Endodermal cell (in vitro differentiated cells): ENCODE data around the gene EVX2. TPM values are rescaled to one million over a fixed set of nuclear protein-coding genes. Genes with fewer than 3 reads are reported as not detected.
A peak's percentile ranks its signal among the peaks of the same experiment; 100 is the strongest.

ENCODE experiments used
- DNase-seq: peaks from one replicate; pipeline ENCODE4 v3.0.0-alpha.2; 2017
- H3K27ac ChIP-seq: 2 replicates; pipeline ENCODE4 v1.5.1; 2013; ENCODE audit warnings: mild to moderate bottlenecking, low read depth, low read length, moderate library complexity
- H3K27me3 ChIP-seq: 2 replicates; pipeline ENCODE4 v1.6.1; 2013; ENCODE audit warnings: mild to moderate bottlenecking, low read length, moderate library complexity; ENCODE audit not compliant: insufficient read depth, control insufficient read depth, poor library complexity, severe bottlenecking
- H3K36me3 ChIP-seq: 2 replicates; pipeline ENCODE4 v1.7.0; 2013; ENCODE audit warnings: mild to moderate bottlenecking, low read length, moderate library complexity; ENCODE audit not compliant: control insufficient read depth, insufficient read depth
- H3K4me1 ChIP-seq: one replicate; pipeline ENCODE4 v1.7.0; 2013; ENCODE audit warnings: low read length; ENCODE audit not compliant: control insufficient read depth, insufficient read depth
- H3K4me3 ChIP-seq: 2 replicates; pipeline ENCODE4 v1.5.1; 2013; ENCODE audit warnings: mild to moderate bottlenecking, low read length, moderate library complexity
- H3K9ac ChIP-seq: 2 replicates; pipeline ENCODE4 v1.6.1; 2013; ENCODE audit warnings: mild to moderate bottlenecking, low read length, moderate library complexity; ENCODE audit not compliant: poor library complexity, severe bottlenecking; ENCODE audit errors: extremely low read depth
- H3K9me3 ChIP-seq: 2 replicates; pipeline ENCODE4 v1.6.1; 2013; ENCODE audit warnings: mild to moderate bottlenecking, low read length, moderate library complexity; ENCODE audit not compliant: control insufficient read depth
- H3K27ac Mint-ChIP-seq: 2 replicates; pipeline ENCODE4 v1.8.0; 2020; ENCODE audit warnings: mixed read lengths
- H3K27me3 Mint-ChIP-seq: 2 replicates; pipeline ENCODE4 v1.8.0; 2021; ENCODE audit warnings: mild to moderate bottlenecking, mixed read lengths; ENCODE audit not compliant: insufficient read depth
- H3K36me3 Mint-ChIP-seq: 2 replicates; pipeline ENCODE4 v1.8.0; 2020; ENCODE audit warnings: low read depth, mixed read lengths
- H3K4me1 Mint-ChIP-seq: 2 replicates; pipeline ENCODE4 v1.8.0; 2020; ENCODE audit warnings: mixed read lengths
- H3K4me3 Mint-ChIP-seq: 2 replicates; pipeline ENCODE4 v1.8.0; 2020; ENCODE audit warnings: mild to moderate bottlenecking, moderate library complexity, mixed read lengths
- H3K9me3 Mint-ChIP-seq: 2 replicates; pipeline ENCODE4 v1.8.0; 2020; ENCODE audit warnings: mild to moderate bottlenecking, mixed read lengths
- CTCF ChIP-seq: fragments of 200-600 bp; sonication (generic); conservative IDR thresholded peaks from 2 replicates; pipeline ENCODE4 v1.5.0; 2021; ENCODE audit warnings: antibody characterized with exemption, mild to moderate bottlenecking
- WGBS, 2 experiments: methylation state at CpG; one replicate each; pipeline versions ENCODE4 v1.1.5 to v1.1.7; 2013; ENCODE audit warnings: missing lambda C conversion rate in 2 of 2, mixed read lengths in 1 of 2; ENCODE audit not compliant: insufficient coverage in 1 of 2, insufficient read length in 1 of 2; 5-methylcytosine and 5-hydroxymethylcytosine counted together
- total RNA-seq, 2 donors: library from RNA; stranded (reverse); fragmentation: NEBNext Ultra II Directional in 1 of 2; extraction: Animal tissue kit (Norgen Biotek cat#: 25700) in 1 of 2; gene quantifications; 2 replicates in 1 of 2; 3 replicates in 1 of 2; pipeline ENCODE4 v1.2.1, GENCODE V29; 2021

Gene EVX2
- total RNA-seq, 2 donors from 2014 or later = not detected

GRCh38 chr2:176096986-176097819 lies 13.4 kb upstream of the EVX2 start:
- Mint-ChIP-seq H3K27me3 (peaks cover 96% of the 10 kb centered on the region), H3K36me3 (no peaks in the 10 kb centered on the region), H3K27ac (no peak overlapping the region), H3K9me3 (no peaks in the 10 kb centered on the region), H3K4me3 (peak overlapping the region; percentile 43), H3K4me1 (peaks cover 28% of the 10 kb centered on the region)
- Histone ChIP-seq H3K4me1 (no peaks in the 10 kb centered on the region), H3K27ac (no peak overlapping the region), H3K9me3 (no peaks in the 10 kb centered on the region), H3K9ac (no peak overlapping the region), H3K4me3 (peak overlapping the region; percentile 68), H3K27me3 (peaks cover 99% of the 10 kb centered on the region), H3K36me3 (no peaks in the 10 kb centered on the region)
- peak; percentile 96 for TF ChIP-seq CTCF
- DNase-seq = peak; percentile 96
- WGBS, 2 experiments = 0 to 1% methylated on average over 21 to 44 of the region's 45 CpGs

GRCh38 chr2:176096243-176096985 lies 12.7 kb upstream of the EVX2 start:
- H3K4me3 ChIP-seq = peak overlapping the region; percentile 68
- peak overlapping the region; percentile 43 for H3K4me3 Mint-ChIP-seq
- no peak overlapping the region for H3K27ac Mint-ChIP-seq

GRCh38 chr2:176095421-176095820 lies 11.7 kb upstream of the EVX2 start:
- Histone ChIP-seq H3K4me3 (no peak overlapping the region), H3K27me3 (peaks cover 99% of the 10 kb centered on the region), H3K27ac (no peak overlapping the region), H3K9me3 (peaks cover 5% of the 10 kb centered on the region), H3K9ac (no peak overlapping the region), H3K36me3 (no peaks in the 10 kb centered on the region), H3K4me1 (no peaks in the 10 kb centered on the region)
- 24 to 26% methylated on average over 3 to 5 of the region's 5 CpGs for WGBS, 2 experiments
- H3K4me3 Mint-ChIP-seq = no peak overlapping the region
- H3K9me3 Mint-ChIP-seq = no peaks in the 10 kb centered on the region
- H3K27me3 Mint-ChIP-seq = peaks cover 96% of the 10 kb centered on the region
- H3K36me3 Mint-ChIP-seq = no peaks in the 10 kb centered on the region
- H3K27ac Mint-ChIP-seq = no peak overlapping the region
- peak; percentile 31 for DNase-seq
- no peak for TF ChIP-seq CTCF
- peaks cover 36% of the 10 kb centered on the region for H3K4me1 Mint-ChIP-seq

More at GRCh38 chr2:176096243-176096985, 12.7 kb upstream of the EVX2 start:
- Mint-ChIP-seq H3K4me1 (peaks cover 36% of the 10 kb centered on the region), H3K36me3 (no peaks in the 10 kb centered on the region), H3K9me3 (no peaks in the 10 kb centered on the region), H3K27me3 (peaks cover 96% of the 10 kb centered on the region)
- H3K9ac ChIP-seq = no peak overlapping the region
- H3K27me3 ChIP-seq = peaks cover 99% of the 10 kb centered on the region
- no peaks in the 10 kb centered on the region for H3K4me1 ChIP-seq
- no peak overlapping the region for H3K27ac ChIP-seq
- WGBS, 2 experiments = 6 to 8% methylated on average over 10 to 16 of the region's 16 CpGs
- DNase-seq = no peak
- H3K36me3 ChIP-seq = no peaks in the 10 kb centered on the region
- no peaks in the 10 kb centered on the region for H3K9me3 ChIP-seq
- no peak for TF ChIP-seq CTCF
